ENCODE measurements around the gene ATG4D.
A peak's percentile ranks its signal among the peaks of the same experiment; 100 is the strongest.

The ATG4D gene

DNA sequence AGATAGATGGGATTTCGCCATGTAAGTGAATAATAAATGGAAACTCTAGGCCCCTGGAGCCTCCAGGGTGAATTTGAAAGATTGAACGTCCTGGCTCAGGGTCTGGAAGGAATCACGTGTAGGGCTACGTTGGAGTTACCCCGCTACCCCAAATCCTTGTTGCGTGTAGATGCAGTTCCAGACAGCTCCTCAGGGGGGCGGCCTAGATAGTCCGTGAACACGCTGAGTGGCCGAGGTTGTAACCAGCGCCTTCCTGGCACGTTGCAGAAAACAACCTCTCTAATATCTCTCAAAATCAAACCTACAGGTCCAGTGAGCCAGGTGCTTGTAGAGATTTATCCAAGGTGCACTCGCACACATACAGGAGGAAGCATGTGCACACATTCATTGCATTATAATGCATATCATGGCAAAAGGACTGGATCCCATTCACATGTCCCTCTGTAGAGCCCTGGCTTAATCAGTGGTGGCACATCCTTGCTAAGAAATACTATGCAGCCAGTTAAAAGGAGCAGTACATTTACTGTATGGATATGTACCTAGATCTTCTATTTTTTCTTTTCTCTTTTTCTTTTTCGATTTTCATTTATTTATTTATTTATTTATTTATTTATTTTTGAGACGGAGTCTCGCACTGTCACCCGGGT lies 38.0 kb upstream of the ATG4D start (continued):
- TF ChIP-seq, protein P1, sequence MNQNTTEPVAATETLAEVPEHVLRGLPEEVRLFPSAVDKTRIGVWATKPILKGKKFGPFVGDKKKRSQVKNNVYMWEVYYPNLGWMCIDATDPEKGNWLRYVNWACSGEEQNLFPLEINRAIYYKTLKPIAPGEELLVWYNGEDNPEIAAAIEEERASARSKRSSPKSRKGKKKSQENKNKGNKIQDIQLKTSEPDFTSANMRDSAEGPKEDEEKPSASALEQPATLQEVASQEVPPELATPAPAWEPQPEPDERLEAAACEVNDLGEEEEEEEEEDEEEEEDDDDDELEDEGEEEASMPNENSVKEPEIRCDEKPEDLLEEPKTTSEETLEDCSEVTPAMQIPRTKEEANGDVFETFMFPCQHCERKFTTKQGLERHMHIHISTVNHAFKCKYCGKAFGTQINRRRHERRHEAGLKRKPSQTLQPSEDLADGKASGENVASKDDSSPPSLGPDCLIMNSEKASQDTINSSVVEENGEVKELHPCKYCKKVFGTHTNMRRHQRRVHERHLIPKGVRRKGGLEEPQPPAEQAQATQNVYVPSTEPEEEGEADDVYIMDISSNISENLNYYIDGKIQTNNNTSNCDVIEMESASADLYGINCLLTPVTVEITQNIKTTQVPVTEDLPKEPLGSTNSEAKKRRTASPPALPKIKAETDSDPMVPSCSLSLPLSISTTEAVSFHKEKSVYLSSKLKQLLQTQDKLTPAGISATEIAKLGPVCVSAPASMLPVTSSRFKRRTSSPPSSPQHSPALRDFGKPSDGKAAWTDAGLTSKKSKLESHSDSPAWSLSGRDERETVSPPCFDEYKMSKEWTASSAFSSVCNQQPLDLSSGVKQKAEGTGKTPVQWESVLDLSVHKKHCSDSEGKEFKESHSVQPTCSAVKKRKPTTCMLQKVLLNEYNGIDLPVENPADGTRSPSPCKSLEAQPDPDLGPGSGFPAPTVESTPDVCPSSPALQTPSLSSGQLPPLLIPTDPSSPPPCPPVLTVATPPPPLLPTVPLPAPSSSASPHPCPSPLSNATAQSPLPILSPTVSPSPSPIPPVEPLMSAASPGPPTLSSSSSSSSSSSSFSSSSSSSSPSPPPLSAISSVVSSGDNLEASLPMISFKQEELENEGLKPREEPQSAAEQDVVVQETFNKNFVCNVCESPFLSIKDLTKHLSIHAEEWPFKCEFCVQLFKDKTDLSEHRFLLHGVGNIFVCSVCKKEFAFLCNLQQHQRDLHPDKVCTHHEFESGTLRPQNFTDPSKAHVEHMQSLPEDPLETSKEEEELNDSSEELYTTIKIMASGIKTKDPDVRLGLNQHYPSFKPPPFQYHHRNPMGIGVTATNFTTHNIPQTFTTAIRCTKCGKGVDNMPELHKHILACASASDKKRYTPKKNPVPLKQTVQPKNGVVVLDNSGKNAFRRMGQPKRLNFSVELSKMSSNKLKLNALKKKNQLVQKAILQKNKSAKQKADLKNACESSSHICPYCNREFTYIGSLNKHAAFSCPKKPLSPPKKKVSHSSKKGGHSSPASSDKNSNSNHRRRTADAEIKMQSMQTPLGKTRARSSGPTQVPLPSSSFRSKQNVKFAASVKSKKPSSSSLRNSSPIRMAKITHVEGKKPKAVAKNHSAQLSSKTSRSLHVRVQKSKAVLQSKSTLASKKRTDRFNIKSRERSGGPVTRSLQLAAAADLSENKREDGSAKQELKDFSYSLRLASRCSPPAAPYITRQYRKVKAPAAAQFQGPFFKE (tag by site-specific recombination; IDR thresholded peaks at IDR 0.05; ENCODE audit: borderline replicate concordance), result no peak
- TF ChIP-seq, protein P2, sequence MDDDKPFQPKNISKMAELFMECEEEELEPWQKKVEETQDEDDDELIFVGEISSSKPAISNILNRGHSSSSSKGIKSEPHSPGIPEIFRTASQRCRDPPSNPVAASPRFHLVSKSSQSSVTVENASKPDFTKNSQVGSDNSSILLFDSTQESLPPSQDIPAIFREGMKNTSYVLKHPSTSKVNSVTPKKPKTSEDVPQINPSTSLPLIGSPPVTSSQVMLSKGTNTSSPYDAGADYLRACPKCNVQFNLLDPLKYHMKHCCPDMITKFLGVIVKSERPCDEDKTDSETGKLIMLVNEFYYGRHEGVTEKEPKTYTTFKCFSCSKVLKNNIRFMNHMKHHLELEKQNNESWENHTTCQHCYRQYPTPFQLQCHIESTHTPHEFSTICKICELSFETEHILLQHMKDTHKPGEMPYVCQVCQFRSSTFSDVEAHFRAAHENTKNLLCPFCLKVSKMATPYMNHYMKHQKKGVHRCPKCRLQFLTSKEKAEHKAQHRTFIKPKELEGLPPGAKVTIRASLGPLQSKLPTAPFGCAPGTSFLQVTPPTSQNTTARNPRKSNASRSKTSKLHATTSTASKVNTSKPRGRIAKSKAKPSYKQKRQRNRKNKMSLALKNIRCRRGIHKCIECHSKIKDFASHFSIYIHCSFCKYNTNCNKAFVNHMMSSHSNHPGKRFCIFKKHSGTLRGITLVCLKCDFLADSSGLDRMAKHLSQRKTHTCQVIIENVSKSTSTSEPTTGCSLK (tag by site-specific recombination; IDR thresholded peaks at IDR 0.05), result no peak
- TF ChIP-seq ZNF184 (tag by site-specific recombination; IDR thresholded peaks at IDR 0.05) (no peak), GLI2 (tag by site-specific recombination; IDR thresholded peaks at IDR 0.05; ENCODE audit: borderline replicate concordance, low read depth) (no peak), ZNF510 (tag by site-specific recombination; IDR thresholded peaks at IDR 0.05; ENCODE audit: insufficient replicate concordance) (no peak), ZNF521 (tag by site-specific recombination; IDR thresholded peaks at IDR 0.05) (no peak), ZNF391 (tag by site-specific recombination; IDR thresholded peaks at IDR 0.05; ENCODE audit: borderline replicate concordance, low read depth) (no peak), ZNF221 (tag by site-specific recombination; IDR thresholded peaks at IDR 0.05; ENCODE audit: borderline replicate concordance) (no peak), ZNF792 (tag by site-specific recombination; IDR thresholded peaks at IDR 0.05) (no peak), ZNF239 (tag by site-specific recombination; IDR thresholded peaks at IDR 0.05) (no peak), ZNF600 (tag by site-specific recombination; IDR thresholded peaks at IDR 0.05) (no peak), ZNF146 (tag by site-specific recombination; IDR thresholded peaks at IDR 0.05) (peak; percentile 92), HOXD13 (CRISPR knock-in tag; IDR thresholded peaks at IDR 0.05; ENCODE audit: borderline replicate concordance) (no peak), ZNF501 (tag by site-specific recombination; IDR thresholded peaks at IDR 0.05) (no peak), ZSCAN30 (tag by site-specific recombination; IDR thresholded peaks at IDR 0.05) (0 out of 2 replicates have a peak, but pooled peaks have one; percentile 24), BCL11B (tag by site-specific recombination; IDR thresholded peaks at IDR 0.05; ENCODE audit: low read depth) (no peak), OSR2 (tag by site-specific recombination; IDR thresholded peaks at IDR 0.05) (no peak), TRIM28 (IDR thresholded peaks at IDR 0.05; ENCODE audit: borderline replicate concordance, low read length) (no peak), ZNF266 (tag by site-specific recombination; IDR thresholded peaks at IDR 0.05; ENCODE audit: low read depth) (no peak), ZNF169 (tag by site-specific recombination; IDR thresholded peaks at IDR 0.05) (no peak), KLF10 (tag by site-specific recombination; IDR thresholded peaks at IDR 0.05) (no peak), REPIN1 (tag by site-specific recombination; IDR thresholded peaks at IDR 0.05; ENCODE audit: low read depth) (no peak), ZNF473 (tag by site-specific recombination; IDR thresholded peaks at IDR 0.05) (no peak), ZXDB (tag by site-specific recombination; IDR thresholded peaks at IDR 0.05) (no peak)
- TF ChIP-seq, protein P3, sequence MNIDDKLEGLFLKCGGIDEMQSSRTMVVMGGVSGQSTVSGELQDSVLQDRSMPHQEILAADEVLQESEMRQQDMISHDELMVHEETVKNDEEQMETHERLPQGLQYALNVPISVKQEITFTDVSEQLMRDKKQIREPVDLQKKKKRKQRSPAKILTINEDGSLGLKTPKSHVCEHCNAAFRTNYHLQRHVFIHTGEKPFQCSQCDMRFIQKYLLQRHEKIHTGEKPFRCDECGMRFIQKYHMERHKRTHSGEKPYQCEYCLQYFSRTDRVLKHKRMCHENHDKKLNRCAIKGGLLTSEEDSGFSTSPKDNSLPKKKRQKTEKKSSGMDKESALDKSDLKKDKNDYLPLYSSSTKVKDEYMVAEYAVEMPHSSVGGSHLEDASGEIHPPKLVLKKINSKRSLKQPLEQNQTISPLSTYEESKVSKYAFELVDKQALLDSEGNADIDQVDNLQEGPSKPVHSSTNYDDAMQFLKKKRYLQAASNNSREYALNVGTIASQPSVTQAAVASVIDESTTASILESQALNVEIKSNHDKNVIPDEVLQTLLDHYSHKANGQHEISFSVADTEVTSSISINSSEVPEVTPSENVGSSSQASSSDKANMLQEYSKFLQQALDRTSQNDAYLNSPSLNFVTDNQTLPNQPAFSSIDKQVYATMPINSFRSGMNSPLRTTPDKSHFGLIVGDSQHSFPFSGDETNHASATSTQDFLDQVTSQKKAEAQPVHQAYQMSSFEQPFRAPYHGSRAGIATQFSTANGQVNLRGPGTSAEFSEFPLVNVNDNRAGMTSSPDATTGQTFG (tag by site-specific recombination; IDR thresholded peaks at IDR 0.05; ENCODE audit: borderline replicate concordance), result no peak
- TF ChIP-seq, protein P4, sequence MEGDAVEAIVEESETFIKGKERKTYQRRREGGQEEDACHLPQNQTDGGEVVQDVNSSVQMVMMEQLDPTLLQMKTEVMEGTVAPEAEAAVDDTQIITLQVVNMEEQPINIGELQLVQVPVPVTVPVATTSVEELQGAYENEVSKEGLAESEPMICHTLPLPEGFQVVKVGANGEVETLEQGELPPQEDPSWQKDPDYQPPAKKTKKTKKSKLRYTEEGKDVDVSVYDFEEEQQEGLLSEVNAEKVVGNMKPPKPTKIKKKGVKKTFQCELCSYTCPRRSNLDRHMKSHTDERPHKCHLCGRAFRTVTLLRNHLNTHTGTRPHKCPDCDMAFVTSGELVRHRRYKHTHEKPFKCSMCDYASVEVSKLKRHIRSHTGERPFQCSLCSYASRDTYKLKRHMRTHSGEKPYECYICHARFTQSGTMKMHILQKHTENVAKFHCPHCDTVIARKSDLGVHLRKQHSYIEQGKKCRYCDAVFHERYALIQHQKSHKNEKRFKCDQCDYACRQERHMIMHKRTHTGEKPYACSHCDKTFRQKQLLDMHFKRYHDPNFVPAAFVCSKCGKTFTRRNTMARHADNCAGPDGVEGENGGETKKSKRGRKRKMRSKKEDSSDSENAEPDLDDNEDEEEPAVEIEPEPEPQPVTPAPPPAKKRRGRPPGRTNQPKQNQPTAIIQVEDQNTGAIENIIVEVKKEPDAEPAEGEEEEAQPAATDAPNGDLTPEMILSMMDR (tag by site-specific recombination; IDR thresholded peaks at IDR 0.05), result 0 out of 2 replicates have a peak, but pooled peaks have one; percentile 28
- TF ChIP-seq, protein P5, sequence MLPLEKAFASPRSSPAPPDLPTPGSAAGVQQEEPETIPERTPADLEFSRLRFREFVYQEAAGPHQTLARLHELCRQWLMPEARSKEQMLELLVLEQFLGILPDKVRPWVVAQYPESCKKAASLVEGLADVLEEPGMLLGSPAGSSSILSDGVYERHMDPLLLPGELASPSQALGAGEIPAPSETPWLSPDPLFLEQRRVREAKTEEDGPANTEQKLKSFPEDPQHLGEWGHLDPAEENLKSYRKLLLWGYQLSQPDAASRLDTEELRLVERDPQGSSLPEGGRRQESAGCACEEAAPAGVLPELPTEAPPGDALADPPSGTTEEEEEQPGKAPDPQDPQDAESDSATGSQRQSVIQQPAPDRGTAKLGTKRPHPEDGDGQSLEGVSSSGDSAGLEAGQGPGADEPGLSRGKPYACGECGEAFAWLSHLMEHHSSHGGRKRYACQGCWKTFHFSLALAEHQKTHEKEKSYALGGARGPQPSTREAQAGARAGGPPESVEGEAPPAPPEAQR (tag by site-specific recombination; IDR thresholded peaks at IDR 0.05), result no peak
